Central memory CD4-positive, alpha-beta T cell (primary cell): Measurements from ENCODE around the gene GSDME.

ENCODE experiments used
- DNase-seq: peaks from one replicate; pipeline ENCODE4 v3.0.0; 2022

Gene GSDME

DNA sequence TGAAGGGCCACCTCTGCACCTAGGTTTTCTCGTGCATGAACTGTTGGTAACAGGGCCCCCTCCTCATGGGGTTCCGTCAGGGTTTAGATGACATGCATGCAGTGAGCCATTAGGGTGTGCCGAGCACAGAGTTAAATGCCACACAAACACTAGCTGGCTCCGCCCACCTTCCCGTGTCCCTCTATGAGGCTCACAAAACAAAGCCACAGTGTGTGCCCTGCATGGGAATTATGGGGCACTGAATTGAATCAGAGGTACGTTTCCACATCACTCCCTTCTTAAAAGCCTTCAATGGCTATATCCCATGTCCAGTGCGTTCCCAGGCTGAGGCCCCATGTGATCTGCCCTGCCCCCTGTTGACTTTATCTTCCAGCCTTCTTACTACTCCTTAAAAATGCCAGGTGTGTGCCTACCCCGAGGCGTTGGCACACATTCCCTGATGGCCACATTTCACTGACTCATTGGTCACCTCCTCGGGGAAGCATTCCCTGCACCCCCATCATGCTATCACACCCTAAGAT, 35.7 kb downstream of the GSDME start:
- DNase-seq: no peak

DNA sequence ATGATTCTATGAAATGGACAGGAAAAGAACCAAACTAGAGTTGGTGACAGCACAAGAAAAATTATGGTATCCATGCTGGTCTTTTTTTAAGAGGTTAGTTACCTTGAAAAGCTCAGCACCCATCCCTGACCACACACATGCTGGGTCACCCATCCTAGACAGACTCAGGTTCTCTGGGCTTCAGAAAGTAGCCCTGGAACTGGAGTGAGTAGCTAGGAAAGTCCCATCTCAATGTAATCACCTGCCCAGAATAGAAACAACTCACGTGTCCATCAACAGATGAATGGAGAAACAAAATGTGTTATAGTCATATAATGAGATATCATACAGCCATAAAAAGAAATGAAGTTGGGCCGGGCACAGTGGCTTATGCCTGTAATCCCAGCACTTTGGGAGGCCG, 37.0 kb downstream of the GSDME start:
- no peak for DNase-seq

DNA sequence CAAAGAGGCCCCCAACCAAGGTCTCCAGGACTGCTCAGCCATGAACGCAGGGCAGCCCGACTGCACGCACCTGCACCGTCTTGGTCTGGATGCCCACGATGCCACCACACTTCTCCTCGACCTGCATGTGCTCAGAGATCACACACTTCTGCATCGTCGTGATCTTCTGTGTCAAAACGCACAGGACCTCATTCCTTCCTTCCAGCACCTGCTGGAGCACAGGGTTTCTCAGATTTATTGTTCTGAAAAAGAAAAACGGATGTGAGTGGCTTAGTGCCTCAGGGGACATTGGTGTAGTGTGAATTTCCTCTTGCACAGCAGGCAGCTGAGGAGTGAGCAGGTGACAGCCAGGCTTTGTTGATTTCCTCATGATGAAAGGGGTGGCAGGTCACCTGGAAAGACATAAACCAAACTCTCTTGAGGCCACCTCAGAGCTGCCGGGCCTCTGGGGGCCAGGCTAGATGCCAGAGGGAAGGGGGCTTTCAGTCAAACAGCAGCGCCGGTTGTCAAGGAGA, 38.2 kb downstream of the GSDME start:
- DNase-seq: no peak

DNA sequence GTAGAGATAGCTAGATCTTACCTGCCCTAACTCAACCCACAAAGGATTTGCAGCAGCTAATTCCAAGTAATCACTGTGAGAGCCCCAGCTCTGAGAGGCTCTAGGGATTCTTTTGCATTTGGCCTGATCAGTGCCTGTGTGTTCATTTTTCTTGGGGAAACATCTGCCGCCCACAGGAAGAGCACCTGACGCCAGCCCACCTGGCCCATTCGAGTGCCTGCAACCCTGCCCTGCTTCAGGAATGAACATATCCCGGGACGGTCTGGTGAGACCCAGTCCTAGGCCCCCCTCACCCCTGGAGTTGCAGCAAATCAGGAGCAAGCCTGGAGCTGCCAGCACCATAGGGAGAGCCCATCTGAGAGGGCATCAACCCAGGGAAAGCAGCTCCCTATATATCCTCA, 38.8 kb downstream of the GSDME start:
- no peak for DNase-seq

DNA sequence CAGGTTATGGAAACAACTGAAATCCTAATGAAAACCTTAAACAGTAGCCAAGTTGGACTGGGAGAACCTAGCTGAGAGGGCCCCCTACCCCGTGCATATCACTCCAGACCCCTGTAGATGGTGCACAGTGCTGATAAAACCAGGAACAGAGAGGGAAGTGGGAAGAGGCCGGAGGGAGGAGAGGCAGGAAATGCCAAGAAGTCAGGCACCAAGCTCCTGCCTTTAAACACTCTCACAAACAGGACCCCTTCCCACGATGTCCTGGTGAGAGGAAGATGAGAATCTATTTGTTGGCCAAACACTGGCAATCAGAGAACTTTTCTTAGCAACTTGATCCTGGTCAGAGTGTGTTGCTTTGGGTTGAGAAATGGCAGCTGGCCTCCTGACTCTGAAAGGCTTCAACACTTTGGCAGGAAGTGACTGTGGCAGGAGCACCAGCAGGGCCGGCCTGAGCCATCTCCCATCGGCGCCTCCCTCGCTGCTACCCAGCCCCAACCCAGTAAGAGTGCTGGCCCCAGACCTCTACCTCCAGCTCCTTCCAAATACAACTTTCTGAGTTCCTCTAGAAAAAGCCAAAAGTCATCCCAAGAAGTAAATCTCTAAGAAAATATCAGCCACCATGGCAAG, 39.5 kb downstream of the GSDME start:
- no peak for DNase-seq

DNA sequence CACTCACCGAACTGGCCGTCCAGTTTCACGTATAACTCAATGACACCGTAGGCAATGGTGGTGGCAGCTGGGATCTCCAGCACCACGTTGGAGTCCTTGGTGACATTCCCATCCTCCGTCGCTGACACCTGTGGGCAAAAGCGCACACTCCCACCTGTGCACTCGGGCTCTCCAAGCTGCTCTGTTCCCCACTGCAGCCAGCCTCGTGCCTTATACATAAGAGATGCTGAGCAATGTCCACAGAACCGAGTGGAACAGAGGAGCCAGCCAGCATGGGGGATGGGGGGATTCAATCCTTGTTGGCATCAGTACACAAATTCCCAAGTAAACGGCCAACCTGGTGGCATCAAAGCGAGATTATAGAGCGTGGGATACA, 40.0 kb downstream of the GSDME start:
- DNase-seq: no peak

DNA sequence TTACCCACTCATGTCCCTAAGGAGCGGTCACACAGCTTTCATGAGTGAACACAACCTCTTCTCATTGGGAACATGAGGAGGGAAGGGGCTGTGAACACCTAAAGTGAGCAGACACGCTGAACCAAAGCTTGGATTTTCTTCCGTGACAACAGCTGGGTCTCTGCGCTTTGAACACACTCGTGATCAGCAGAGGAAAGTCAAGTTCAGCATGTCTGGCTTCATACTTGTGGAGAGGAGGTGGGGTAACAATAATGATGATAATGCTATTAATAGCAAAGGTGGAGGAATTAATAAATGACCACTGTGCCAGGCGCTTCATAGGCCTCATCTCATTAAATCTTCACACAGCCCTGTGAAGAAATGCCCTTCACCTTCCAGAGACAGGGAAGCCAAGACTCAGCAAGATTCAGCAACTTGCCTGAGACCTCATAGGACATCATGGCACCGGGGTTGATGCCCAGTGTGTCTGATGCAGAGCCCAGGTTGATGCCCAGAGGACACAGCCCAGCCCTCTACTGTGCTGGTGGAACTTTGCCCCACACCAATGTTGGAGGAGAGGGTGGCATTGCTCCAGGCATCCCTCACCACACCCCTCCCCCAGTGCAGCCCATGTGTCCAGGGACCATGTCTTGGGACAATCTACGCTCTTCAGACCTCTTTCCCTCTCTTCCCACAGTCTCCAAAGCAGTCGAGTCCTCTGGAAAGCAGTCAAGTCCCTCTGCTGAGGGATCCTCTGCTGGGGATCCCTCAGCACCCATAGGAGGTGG, 40.6 kb downstream of the GSDME start:
- DNase-seq: no peak

DNA sequence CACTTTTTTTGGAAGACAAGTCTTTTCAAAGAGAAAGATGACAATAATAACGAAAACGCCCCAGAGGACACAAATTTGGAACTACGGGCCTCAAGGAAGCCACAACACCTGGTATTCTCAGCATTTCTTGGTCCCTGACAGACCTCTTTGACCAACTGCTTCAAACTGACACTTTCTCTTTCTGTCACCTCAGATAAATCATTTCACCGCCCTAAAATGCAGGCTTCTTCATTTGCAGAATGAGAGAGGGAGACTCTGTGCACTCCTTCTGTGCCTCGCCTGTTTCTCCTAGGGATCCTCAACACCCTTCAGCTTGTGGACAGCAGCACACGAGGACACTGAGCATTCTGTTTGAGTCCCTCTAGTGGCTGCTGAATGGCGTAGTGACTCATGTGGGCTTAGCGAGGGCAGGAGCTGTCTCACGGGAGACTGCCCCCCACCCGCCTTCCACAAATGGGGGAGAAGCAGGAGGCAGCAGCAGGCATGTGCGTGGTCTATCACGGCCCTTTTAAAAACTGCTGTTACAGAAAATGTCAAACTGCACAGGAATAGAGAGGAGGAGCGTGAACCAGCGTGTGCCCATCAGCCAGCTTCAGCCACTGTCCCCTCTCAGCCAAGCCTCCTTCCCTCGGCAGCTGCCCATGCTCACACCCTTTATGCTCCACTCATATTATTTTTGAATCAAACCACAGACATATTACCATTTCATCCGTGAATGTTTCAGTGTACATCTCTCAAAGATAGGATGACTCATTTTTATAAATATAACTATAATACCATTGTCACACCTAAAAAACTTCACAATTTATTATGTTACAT, 41.4 kb downstream of the GSDME start:
- DNase-seq: no peak

DNA sequence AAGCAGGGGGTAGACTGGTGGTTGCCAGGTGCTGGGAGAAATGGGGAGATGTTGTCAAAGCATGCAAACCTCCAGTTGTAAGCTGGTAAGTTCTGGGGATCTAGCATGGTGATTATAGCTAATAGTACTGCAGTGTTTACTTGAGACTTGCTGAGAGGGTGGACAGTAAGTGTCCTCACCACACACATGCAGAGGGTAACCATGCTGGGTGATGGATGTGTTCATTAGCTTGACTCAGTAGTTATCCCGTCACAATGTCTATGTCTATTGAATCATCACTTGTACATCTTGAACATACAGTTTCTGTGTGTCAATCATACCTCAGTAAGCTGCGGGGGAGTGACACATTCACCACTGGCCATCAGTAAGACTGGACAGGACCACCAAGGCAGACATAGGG, 42.1 kb downstream of the GSDME start:
- no peak for DNase-seq

DNA sequence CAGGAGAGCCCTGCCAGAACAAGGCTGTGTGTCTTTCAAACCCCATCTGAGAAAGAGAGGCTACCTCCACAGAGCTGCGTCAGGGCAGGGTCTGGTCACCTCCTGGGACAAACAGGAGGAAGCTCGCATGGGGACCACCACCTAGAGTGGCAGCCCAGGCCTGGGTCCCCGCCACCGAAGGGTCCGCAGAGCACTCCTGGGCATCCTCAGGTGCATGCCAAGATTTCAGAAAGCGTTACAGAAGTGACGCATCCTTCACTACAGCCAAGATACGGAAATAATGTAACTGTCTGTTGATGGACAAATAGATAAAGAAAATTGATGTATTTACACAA, 42.6 kb downstream of the GSDME start:
- no peak for DNase-seq

DNA sequence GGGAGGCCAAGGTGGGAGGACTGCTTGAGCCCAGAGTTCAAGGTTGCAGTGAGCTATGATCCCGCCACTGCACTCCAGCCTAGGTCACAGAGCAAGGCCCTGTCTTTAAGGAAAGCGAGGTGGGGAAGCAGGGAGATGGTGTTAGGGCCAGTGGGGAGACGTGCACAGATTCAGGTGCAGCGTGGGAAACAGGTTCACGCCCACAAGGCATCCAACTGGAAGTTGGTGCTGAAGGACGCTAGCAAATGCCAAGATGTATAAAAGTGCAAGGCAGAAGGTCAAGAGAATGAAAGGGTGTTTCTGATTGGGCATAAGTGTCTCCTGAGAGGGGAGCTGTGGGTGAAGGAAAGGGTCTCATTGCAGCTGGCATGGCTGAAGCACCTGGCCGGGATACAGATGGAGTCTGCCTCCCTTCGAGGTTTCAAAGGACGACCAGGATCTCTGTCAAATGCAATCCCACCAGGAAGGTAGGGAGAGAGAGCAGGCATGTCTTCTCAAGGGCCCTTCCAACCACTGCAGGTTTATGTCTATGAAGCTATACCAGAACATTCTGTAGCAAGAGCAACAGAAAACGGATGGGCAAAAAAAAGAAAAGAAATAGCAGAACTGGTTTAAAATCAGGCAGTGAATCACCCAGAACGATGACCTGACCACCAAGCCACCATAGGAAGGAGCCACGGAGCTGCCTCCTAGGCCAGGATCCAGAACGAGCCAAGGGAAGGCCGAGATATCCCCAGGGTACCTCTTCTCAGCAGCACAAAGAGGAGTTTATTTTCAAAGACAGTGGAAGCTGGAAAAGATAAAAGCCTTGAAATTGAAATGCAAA, 43.2 kb downstream of the GSDME start:
- no peak for DNase-seq

DNA sequence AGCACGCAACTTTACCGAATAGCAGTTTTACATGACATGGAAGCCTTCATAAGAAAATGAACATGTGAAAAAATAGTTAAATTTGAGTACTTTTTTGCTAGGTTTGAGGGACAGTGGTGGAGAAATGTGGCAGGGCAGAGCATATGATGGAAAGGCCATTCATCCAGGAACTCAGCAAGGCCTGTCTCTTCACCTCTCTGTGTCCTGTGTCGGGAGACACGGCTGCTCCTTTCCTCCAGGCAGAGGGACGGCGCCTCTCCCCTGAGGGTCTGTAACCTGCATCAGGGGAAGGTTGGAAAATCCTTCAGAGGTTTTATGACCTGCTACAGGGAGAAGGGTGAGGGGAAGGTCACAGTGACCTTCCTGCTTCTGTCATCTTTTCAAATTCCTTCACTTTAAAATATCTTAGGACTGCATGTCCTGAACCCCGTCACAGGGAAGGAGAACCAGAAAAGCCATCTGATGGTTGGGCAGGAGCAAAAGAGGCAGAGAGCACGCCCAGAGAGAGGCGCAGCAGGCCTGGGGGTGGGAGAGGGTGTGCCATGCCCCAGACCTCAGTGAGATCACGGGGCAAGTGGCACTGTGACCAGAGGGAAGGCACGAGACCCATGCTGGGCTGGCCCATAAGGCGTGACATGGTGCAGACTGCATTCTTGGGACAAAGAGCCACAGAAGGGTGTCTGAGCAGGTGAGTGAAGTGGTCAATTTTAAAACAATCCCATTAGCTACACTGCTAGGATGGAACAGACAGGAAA, 44.0 kb downstream of the GSDME start:
- DNase-seq: no peak

DNA sequence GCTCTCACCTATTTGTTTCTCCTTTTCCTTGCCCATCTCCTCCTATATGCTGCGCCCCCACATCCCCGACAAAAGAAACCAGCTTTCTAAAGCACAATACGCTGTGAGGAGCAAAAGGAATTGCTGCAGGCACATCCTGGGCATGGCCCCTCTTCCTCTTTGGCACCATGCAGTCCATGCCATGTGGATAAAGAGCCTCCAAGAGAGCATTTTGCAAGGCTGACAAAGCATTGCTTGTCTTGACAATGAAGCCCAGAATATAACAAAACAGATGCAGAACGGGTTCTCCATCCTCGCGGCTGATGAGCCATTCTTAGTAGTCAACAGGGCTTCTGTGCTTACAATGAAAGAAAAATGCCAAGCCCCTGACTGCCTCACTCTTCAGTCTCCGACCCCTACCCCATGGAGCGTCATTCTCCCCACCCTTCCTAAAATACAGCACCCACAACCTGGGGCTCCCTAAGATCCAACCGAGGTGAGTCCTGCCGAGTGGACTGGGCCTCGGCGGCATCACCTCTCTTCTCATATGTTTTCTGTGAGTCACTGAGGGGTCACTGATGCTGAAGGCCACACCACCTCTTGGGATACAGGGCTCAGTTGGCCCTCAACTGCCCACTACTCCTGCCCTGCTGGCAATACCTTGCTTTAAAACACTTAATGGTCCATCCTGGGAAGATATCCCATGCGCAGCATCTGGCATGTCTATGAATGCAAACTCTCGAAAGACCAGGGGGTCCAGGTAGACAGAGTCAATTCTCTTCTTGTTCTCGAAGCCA, 47.5 kb downstream of the GSDME start:
- DNase-seq: no peak

DNA sequence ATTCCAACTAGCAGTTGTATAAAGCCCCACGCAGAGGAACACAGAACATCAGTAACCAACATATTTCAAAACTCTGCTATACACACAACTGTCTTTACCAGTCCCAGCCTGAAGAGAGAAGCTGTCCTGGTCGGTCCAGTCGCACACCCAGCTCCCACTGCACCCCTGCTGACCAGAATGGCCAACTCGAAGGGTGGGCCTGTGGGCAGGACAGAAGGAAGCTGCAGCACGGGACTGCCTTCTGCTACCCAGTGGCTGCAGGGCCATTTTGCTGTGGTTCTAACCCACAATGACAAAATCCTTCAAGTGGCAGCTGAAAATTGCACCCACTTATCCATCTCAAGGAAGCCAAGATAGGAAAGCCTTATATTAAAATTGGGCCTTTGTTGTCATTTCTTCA, 48.2 kb downstream of the GSDME start:
- DNase-seq: no peak

DNA sequence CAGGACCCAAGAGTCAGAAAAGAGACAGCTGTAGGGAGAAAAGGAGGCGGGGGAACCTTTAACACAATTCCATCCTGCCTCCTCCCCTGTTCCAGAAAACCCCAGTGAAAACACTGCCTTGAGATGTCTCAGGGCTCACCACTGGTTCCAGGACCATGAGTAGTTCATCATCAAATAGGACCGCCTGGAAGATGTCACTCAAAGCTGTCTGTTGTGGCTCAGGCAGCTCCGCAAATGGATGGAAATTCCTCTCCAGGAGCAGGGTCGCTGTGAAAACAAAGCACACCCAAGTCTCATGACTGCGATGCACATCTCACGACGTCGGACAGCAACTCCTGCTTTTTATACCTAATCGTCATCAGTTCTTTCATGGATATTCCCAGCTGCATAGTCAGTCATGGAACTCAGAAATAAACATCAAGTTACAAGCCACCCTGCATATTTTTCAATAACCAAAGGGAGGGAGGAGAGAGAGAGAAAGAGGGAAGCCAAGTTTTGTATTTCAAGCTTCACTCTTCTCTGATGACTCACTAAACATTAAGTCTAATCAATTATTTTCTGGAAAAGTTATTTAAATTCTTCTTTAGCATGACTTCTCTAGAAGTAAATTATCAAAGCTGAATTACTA, 49.2 kb downstream of the GSDME start:
- DNase-seq: no peak

DNA sequence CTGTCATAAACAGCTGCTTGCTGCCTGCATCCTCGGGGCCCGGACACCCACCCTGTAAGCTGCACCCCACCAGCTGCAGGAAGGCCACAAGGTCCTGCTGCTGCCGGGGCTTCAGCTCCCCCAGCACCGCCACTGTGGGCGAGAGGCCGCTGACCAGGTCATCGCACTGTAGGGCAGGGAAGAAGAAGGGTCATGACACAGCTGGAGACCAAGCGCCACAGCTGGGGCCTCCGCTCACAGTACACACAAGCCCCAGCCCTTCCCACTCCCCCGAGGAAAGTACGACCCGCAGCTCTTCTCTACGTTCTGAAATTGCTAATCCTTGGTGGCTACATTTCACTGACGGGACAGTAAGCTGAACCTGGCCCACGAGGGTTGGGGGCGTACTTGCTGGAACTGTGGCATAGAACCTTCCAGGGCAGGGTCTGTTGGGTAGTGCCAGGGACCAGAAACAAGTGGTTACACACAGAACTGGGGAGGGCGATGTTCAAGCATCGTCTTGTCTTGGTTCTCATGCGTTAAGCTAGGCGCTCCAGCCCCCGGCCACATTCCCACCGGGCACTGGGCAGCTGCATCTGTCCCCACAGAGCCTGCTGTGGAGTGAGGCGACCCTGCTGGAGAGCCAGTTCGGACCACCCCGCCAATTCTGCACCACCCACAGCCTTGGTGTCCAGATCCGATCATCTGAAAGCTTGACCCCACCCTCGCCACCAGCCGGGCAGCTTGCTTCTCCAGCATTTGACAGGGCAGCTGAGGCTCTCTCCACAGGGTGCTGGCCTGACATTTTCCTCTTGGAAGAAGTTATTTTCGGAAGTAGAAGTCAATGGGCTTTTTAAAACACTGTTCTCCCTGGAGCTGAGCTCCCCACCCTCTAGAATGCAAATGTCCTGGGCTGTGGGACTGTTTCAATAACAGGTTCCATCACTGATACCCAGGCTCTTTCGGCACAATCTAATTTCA, 50.8 kb downstream of the GSDME start:
- no peak for DNase-seq

DNA sequence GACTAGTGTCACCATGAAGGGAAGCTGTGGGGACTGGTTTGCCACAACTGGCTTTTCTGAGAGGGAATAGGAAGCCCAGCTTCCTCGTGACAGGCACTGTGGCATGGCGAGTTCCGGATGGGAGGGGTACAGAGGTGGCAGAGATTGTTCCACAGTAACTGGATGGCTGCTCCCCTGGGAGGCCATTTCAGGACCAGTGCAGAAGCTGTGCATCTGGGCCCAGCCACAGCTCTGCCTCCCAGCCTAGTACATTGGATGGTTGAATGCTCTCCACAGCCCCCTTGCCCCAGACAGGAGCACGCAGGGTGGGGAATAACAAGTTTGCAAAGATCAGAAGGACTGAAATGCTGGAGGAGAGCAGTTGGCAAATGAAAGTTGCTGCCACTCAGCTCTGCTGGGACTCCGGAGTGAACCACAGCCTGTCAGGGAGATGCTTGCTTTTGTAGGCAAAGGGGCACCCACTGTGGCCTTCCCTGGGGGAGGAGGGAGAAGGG, 51.8 kb downstream of the GSDME start:
- no peak for DNase-seq

DNA sequence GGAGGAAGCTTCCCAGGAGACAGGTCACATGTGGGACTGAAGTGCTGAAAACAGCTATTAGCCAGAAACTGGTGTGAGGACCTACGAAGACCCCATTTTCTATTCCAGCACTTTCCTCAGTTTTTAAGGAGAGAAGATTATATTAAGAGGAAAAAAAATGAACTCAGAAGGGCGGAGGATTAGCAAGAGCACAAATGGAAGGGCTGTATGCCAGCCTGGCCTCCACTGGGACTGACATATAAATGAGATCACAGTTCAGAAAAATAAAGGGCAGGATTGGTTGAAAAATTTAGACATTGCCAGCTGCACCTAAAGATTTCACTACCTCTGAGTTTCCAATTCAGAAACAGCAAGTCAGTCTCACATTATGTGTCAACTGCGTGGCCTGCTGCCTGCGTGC, 53.0 kb downstream of the GSDME start:
- DNase-seq: no peak

DNA sequence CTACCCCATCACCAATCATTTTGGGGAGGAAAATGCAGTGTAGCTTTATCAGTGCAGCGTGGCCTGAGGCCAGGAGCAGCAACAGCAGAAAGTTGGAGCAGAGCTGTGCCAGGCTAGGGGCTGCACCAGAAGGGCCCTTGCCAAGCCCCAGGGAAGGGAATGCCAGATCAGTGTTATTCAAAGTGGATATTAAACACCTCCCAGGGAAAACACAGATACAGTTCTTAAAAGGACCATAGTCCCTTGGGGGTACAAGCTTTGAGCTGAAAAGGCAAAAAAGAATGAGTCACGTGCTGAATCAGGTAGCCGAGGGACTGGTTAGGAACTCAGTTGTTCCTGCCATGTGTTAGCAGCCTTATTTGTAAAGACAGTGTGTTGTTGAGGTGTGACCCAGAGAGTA, 54.0 kb downstream of the GSDME start:
- DNase-seq: no peak
